Psoas muscle (tissue), 8 donors: ENCODE data around the gene CDHR2. TPM values are rescaled to one million over a fixed set of nuclear protein-coding genes. Genes with fewer than 3 reads are reported as not detected.

ENCODE experiments used
- ATAC-seq, 4 donors: fragments of 200-7000 bp; cut with Tn5 transposase; one replicate each; pipeline ENCODE4 v1.9.1; 2020; ENCODE audit warnings: moderate library complexity in 3 of 4, mild to moderate bottlenecking in 2 of 4
- DNase-seq, 2 donors: peaks; one replicate each; pipeline ENCODE4 v3.0.0-alpha.2; 2020
- H3K27ac ChIP-seq: fragments of 200-600 bp; one replicate; pipeline ENCODE4 v1.8.0; 2022
- H3K27me3 ChIP-seq, 3 donors: fragments of 200-600 bp in 1 of 3; one replicate each; pipeline versions ENCODE4 v1.6.1 to v1.8.0; 2013 to 2022; ENCODE audit warnings: low read length in 2 of 3, mild to moderate bottlenecking in 2 of 3, moderate library complexity in 1 of 3; ENCODE audit not compliant: insufficient read depth in 3 of 3
- H3K36me3 ChIP-seq, 2 donors: fragments of 200-600 bp in 1 of 2; one replicate each; pipeline versions ENCODE4 v1.6.1 to v1.8.0; 2013 to 2022; ENCODE audit warnings: low read depth in 1 of 2, mild to moderate bottlenecking in 1 of 2, moderate library complexity in 1 of 2; ENCODE audit not compliant: insufficient read depth in 1 of 2
- H3K4me1 ChIP-seq: fragments of 200-600 bp; one replicate; pipeline ENCODE4 v1.8.0; 2022
- H3K4me3 ChIP-seq: fragments of 200-600 bp; one replicate; pipeline ENCODE4 v1.8.0; 2022; ENCODE audit warnings: mild to moderate bottlenecking
- H3K9me3 ChIP-seq: fragments of 200-600 bp; one replicate; pipeline ENCODE4 v1.8.0; 2022
- WGBS, 3 donors: extraction: QIAGEN DNeasy Blood & Tissue Kit; methylation state at CpG; one replicate each; pipeline versions ENCODE4 v1.1.6 to v1.1.7; 2013; 5-methylcytosine and 5-hydroxymethylcytosine counted together
- intact Hi-C, 2 donors: fragments of 100-400 bp; cut with DNase I; formaldehyde crosslinking; loops; one replicate each; pipeline versions ENCODE4 v1.11.0 to v1.14.2; 2022
- polyA plus RNA-seq, 3 donors: library from polyadenylated mRNA; stranded (reverse); fragments of 200-250 nt; gene quantifications; one replicate each; pipeline ENCODE4 v1.2.3, GENCODE V29; 2013
- total RNA-seq, 4 donors: library from RNA; stranded (reverse); fragmentation: NEBNext Ultra II Directional in 2 of 4; extraction: Animal tissue kit (Norgen Biotek cat#: 25700) in 2 of 4; gene quantifications; one replicate each; pipeline versions ENCODE4 v1.2.1 to v1.2.4, GENCODE V29; 2021 to 2023
- TF ChIP-seq, protein P1 (sequence below): fragments of 200-600 bp; IDR thresholded peaks from one replicate; pipeline ENCODE4 v1.8.0; 2022; ENCODE audit warnings: antibody characterized with exemption
- donor health status: healthy with polysubstance abuse.
- donor health status: DM: no; HTN: no; CAD: no; lungs with moderate emphysema.
- donor health status: Bipolar disorder and iron deficiency.
- donor health status: healthy.
- donor health status: DM: yes; HTN: yes; CAD: no.
- donor health status: DM: no; HTN: no; CAD: no.
- donor health status: DM: no; HTN: no; CAD: no.
- donor health status: DM: yes; HTN: yes; CAD: no.

Gene CDHR2
- total and polyA plus RNA-seq, 7 donors: 0.03 to 0.30 (median 0.14) TPM; not detected in 3

DNA sequence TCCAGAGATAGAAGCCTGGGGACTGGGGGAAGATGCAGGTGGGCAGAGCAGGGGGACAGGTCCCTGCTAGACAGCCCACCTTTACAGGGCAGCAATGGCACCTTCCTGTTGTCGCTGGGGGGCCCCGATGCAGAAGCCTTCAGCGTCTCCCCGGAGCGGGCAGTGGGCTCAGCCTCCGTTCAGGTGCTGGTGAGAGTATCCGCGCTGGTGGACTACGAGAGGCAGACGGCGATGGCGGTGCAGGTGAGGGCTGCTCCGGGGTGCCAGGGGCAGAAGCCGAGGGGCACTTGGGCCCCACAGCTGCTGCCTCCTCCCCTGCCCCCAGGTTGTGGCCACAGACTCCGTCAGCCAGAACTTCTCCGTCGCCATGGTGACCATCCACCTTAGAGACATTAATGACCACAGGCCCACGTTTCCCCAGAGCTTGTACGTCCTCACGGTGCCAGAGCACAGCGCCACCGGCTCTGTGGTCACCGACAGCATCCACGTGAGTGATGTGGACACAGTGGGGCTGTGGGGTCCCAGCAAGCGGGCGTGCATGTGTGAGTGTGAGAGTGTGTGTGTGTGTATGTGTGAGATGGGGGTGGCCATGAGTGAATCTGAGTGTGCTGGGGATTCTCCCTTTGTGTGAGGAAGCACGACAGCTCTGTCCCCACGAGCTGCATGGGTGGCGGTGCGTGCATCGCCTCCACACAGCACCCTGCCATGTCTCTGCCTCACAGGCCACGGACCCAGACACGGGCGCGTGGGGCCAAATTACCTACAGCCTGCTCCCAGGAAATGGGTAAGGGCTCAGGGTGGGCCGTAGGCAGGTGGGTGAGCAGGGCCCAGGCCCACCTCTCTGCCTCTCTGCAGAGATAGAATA, 28.4 kb downstream of the CDHR2 start:
- no peaks in the 10 kb centered on the region for H3K36me3 ChIP-seq
- TF ChIP-seq, protein P1, sequence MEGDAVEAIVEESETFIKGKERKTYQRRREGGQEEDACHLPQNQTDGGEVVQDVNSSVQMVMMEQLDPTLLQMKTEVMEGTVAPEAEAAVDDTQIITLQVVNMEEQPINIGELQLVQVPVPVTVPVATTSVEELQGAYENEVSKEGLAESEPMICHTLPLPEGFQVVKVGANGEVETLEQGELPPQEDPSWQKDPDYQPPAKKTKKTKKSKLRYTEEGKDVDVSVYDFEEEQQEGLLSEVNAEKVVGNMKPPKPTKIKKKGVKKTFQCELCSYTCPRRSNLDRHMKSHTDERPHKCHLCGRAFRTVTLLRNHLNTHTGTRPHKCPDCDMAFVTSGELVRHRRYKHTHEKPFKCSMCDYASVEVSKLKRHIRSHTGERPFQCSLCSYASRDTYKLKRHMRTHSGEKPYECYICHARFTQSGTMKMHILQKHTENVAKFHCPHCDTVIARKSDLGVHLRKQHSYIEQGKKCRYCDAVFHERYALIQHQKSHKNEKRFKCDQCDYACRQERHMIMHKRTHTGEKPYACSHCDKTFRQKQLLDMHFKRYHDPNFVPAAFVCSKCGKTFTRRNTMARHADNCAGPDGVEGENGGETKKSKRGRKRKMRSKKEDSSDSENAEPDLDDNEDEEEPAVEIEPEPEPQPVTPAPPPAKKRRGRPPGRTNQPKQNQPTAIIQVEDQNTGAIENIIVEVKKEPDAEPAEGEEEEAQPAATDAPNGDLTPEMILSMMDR: no peak
- no peak for DNase-seq
- H3K4me1 ChIP-seq: no peaks in the 10 kb centered on the region
- no peak for ATAC-seq
- H3K4me3 ChIP-seq: no peak overlapping the region
- peaks cover 0 to 3% (median 0%) of the 10 kb centered on the region in 3 donors for H3K27me3 ChIP-seq
- H3K9me3 ChIP-seq: no peaks in the 10 kb centered on the region
- no peak overlapping the region for H3K27ac ChIP-seq
- 77 to 82% (median 79%) methylated on average over 33 to 36 of the region's 36 CpGs for WGBS, 3 donors
- intact Hi-C loops: no loop called here

DNA sequence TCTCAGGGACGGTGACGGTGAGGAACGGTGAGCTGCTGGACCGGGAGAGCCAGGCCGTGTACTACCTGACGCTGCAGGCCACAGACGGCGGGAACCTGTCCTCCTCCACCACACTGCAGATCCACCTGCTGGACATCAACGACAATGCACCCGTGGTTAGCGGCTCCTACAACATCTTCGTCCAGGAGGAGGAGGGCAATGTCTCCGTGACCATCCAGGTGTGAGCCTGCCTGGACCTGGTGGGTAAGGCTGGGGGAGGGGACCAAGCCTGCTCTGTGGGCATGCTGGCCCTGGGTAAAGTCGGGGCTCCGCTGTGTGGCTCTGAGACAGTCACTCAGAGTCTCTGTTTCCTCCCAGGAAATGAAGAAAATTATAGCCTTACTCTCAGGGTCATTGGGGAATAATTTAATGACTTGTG, 29.3 kb downstream of the CDHR2 start:
- peaks cover 0 to 3% (median 0%) of the 10 kb centered on the region in 3 donors for H3K27me3 ChIP-seq
- WGBS, 3 donors: 27 to 33% (median 31%) methylated on average over 15 of the region's 15 CpGs
- ATAC-seq: no peak
- no peaks in the 10 kb centered on the region for H3K9me3 ChIP-seq
- H3K4me1 ChIP-seq: no peaks in the 10 kb centered on the region
- TF ChIP-seq, protein P1: peak; percentile 22
- intact Hi-C loops: no loop called here
- DNase-seq: no peak
- H3K4me3 ChIP-seq: no peak overlapping the region
- no peak overlapping the region for H3K27ac ChIP-seq
- no peaks in the 10 kb centered on the region for H3K36me3 ChIP-seq

DNA sequence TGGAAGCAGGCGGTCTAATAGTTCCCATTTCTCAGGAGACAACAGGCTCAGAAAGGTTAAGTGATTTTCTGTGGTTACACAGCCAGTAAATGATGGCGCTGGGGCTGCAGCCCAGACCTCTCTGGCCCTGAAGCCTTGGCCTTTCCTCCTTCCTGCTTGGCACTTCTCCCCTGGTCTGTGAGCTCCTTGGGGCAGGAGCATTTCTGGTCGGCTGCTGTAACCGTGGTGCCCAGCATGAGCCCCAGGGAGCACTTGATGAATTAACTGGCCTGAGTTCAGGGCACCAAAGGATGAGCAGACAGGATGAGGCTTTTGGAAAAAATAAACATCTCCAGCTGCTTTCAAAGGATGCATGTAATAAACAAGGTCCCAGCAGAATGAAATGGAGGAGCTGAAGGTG, 30.2 kb downstream of the CDHR2 start:
- TF ChIP-seq, protein P1: no peak
- H3K27ac ChIP-seq: no peak overlapping the region
- no peaks in the 10 kb centered on the region for H3K4me1 ChIP-seq
- H3K27me3 ChIP-seq: no peaks in the 10 kb centered on the region
- H3K4me3 ChIP-seq: no peak overlapping the region
- DNase-seq (no peak), ATAC-seq (no peak)
- no peaks in the 10 kb centered on the region for H3K9me3 ChIP-seq
- intact Hi-C loops: no loop called here
- 35 to 55% (median 46%) methylated on average over 4 of the region's 4 CpGs for WGBS, 3 donors
- no peaks in the 10 kb centered on the region for H3K36me3 ChIP-seq

- Histone ChIP-seq H3K27me3 (peaks cover 0 to 2% (median 0%) of the 10 kb centered on the region in 3 donors), H3K36me3 (no peaks in the 10 kb centered on the region), H3K27ac (no peak overlapping the region), H3K4me3 (no peak overlapping the region), H3K4me1 (no peaks in the 10 kb centered on the region), H3K9me3 (peaks cover 9% of the 10 kb centered on the region)
- ATAC-seq: no peak
- DNase-seq: no peak
- intact Hi-C loops: loop anchor here in 1 of 2 donors (10.0 kb wide), 1 partner anchor 203 kb away; no protein-coding TSS in a partner anchor
- WGBS, 3 donors: 82 to 89% (median 86%) methylated on average over 12 of the region's 12 CpGs
- TF ChIP-seq, protein P1: no peak
Measured at GRCh38 chr5:176581361-176581760, 32.2 kb downstream of the CDHR2 start.
